ENCODE results near the gene TIMM50. TPM values are rescaled to one million over a fixed set of nuclear protein-coding genes. Genes with fewer than 3 reads are reported as not detected.

TIMM50 gene
- total RNA-seq, 1 donor from 2014 or later: 43.2 TPM

DNA sequence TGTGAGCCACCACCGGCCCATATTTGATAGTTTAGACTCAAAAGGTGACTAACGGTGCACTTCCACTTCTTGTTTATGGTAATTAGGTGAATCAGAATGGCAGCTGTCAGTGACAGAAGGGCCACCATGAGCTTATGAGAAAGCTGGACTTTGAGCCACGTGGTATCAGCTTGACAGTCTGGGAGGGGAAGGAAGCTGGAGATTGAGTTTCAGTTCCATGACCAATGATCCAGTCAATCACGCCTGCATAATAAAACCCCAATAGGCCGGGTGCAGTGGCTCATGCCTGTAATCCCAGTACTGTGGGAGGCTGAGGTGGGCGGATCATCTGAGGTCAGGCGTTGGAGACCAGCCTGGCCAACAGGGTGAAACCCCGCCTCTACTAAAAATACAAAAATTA lies 43.9 kb downstream of the TIMM50 start:
- FAIRE-seq (no peak), DNase-seq (ENCODE audit: low spot score in 2 of 2) (no peak)

DNA sequence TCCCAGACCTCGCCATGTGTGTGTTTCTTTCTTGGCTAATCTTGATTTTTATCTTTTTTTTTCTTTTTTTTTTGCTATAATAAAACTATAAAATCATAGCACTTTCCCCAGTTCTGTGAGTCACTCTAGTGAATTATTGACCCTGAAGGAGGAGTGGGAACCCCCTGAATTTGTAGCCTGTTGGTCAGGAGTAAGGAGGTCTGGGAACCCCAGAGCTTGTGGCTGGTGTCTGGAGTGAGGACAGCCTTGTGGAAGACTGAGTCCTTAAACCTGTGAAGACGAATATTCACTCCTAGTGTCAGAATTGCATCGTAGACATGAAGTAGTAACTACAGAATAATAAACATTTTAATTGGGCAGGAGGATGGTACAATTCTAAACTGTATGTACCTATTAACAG lies 44.6 kb downstream of the TIMM50 start:
- DNase-seq (ENCODE audit: low spot score in 2 of 2) (peak in 1 of 2 donors; percentile 3), FAIRE-seq (no peak)

DNA sequence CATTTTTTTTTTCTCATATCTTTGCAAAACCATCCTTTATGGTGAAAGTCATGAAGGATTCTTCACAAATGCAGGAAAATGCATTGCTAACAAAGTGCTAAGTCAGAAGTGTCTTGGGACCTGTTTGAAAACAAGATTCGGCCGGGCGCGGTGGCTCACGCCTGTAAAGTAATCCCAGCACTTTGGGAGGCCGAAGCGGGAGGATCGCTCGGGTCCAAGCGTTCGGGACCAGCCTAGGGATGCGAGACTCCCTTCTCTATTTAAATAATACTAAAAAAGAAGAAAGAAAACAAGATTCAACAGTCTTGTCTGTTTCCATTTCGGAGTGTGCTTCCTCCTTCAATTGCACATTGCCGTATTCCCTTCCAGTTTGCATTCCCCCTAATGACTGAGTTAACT lies 51.2 kb downstream of the TIMM50 start:
- DNase-seq (ENCODE audit: low spot score in 2 of 2) (no peak), FAIRE-seq (no peak)

DNA sequence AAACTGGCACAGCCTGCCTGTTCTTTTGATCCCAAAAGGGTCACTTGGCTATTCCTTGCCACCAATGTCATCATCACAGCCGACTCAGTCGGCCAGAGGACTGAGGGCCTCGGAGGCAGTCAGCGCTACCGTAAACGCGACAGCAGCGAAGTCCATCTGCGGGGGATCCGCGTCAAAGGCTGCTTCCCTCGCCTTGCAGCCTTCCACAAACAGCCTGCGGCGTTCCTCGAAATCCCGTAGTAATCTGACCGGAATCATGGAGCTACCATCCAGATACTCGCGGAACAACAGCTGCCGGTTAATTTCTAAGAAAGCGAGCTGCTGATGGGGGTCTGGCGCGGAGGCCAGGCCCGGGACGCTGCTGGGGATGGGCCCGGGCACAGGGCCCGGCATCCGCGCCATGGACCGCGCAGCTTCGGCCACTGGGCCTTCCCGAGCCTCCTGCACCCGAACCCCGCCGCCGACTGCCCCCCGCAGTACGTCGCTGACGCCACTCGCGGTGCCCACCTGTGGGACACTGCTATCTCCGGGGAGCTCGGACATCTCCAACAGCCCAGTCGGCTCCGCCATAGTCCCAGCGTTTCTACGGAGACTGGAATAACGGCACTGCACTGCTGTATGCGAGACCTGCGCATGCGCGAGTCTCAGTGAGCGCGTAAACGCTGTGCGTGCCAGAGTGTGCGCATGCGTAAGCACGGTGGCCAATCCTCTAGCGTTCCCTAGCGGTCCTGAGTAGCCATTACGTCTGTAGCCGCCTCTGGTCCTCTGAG lies 51.8 kb downstream of the TIMM50 start, which contains the start of gene EID2B:
Gene EID2B (minus strand): TSS at position 620 of the 770 bp plus-strand sequence. CDS start 50 bp downstream, at position 570.
- no peak for FAIRE-seq
- peak; percentile 91 to 92 for DNase-seq (ENCODE audit: low spot score in 2 of 2)

GRCh38 chr19:39533003-39533512 lies 52.4 kb downstream of the TIMM50 start:
- DNase-seq (ENCODE audit: low spot score in 2 of 2) (no peak), FAIRE-seq (no peak)

- DNase-seq (ENCODE audit: low spot score in 2 of 2) (no peak), FAIRE-seq (no peak)
Observed at GRCh38 chr19:39533791-39534190, 53.2 kb downstream of the TIMM50 start.

DNA sequence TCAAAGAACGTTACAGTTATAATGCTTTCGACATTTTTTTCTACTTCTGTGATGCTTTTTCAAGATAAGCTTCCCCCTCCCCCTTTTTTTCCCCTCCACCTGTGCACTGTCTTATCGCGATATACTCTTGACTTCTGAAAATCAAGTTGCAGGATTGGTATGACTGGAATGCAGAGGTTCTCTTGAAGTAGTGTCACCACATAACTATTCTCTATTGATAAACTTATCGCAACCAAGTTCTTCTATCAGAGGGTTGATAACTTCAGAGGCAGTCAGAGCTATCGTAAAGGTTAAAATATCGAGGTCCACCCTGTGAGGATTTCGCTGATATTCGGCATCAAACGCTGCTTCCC lies 58.5 kb downstream of the TIMM50 start:
- FAIRE-seq (no peak), DNase-seq (ENCODE audit: low spot score in 2 of 2) (no peak)

- FAIRE-seq: no peak
- peak; percentile 92 to 95 for DNase-seq (ENCODE audit: low spot score in 2 of 2)
Observed at GRCh38 chr19:39539518-39540332, 59.1 kb downstream of the TIMM50 start, which contains the start of gene EID2. Gene EID2 (minus strand): TSS chr19:39540161. CDS start chr19:39540079, 82 bp downstream.

DNA sequence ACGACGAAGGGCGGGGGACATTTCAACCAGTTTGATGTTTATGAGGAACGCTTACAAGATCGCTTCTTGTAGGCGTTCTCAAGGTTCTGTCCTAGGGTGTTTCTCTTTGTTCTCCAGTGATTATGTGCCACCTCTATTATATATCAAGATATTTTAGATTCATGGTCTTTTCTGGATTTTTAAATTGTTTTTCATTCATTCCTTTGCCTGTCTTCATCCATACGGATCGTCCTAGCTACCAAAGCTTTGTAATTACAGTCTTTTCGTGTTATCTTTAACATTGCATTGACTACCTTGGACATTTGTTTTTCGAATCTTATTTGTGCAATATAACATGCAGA lies 59.7 kb downstream of the TIMM50 start:
- DNase-seq (ENCODE audit: low spot score in 2 of 2) (no peak), FAIRE-seq (no peak)

Other genes starting within 250 kb of the TIMM50 start
- not detected for gene IFNL3, start 235.8 kb upstream of the TIMM50 start, total RNA-seq
- under 0.01 TPM for gene IFNL4, start 232.0 kb upstream of the TIMM50 start, total RNA-seq
- not detected for gene IFNL2, start 212.4 kb upstream of the TIMM50 start, total RNA-seq
- gene IFNL1, start 184.4 kb upstream of the TIMM50 start, total RNA-seq: not detected
- 5.3 TPM for gene LRFN1, start 160.0 kb upstream of the TIMM50 start, total RNA-seq
- 2.9 TPM for gene GMFG, start 144.8 kb upstream of the TIMM50 start, total RNA-seq
- gene SAMD4B, start 138.4 kb upstream of the TIMM50 start, total RNA-seq: 13.0 TPM
- 36.7 TPM for gene PAF1, start 89.7 kb upstream of the TIMM50 start, total RNA-seq
- 9.8 TPM for gene MED29, start 89.5 kb upstream of the TIMM50 start, total RNA-seq
- 0.41 TPM for gene ZFP36, start 74.0 kb upstream of the TIMM50 start, total RNA-seq
- gene PLEKHG2, start 68.2 kb upstream of the TIMM50 start, total RNA-seq: 17.5 TPM
- gene RPS16, start 44.9 kb upstream of the TIMM50 start, total RNA-seq: 59.1 TPM
- 59.5 TPM for gene SUPT5H, start 35.3 kb upstream of the TIMM50 start, total RNA-seq
- 13.9 TPM for gene DLL3, start 18.1 kb downstream of the TIMM50 start, total RNA-seq
- gene SELENOV, start 34.3 kb downstream of the TIMM50 start, total RNA-seq: 0.41 TPM
- gene EID2B, start 52.0 kb downstream of the TIMM50 start, total RNA-seq: 24.1 TPM
- 22.4 TPM for gene EID2, start 59.3 kb downstream of the TIMM50 start, total RNA-seq
- gene LGALS13, start 121.7 kb downstream of the TIMM50 start, total RNA-seq: 0.82 TPM
- not detected for gene LGALS16, start 175.1 kb downstream of the TIMM50 start, total RNA-seq
- not detected for gene LGALS14, start 223.6 kb downstream of the TIMM50 start, total RNA-seq

Data from frontal cortex (tissue), 4 donors.